Measurements from ENCODE around the gene APOL3.
A peak's percentile ranks its signal among the peaks of the same experiment; 100 is the strongest.
"Not testable (repeated sequence)": the region's sequence is repeated elsewhere in the genome, so short reads cannot be mapped to it uniquely, and the experiment has no call there.

Gene APOL3

GRCh38 chr22:36160499-36160942 is at the start of gene APOL3:
Gene APOL3, minus strand, starts transcription at chr22:36160755. Its CDS starts 11,700 bp downstream, at chr22:36149055.
- DNase-seq (ENCODE audit: low read depth), result no peak

- no peak for DNase-seq (ENCODE audit: low read depth)
These were observed 49.7 kb upstream of the APOL3 start for GRCh38 chr22:36210224-36210623.

GRCh38 chr22:36209488-36209908 is 48.9 kb upstream of the APOL3 start:
- DNase-seq (ENCODE audit: low read depth), result not testable (repeated sequence)

- no peak for DNase-seq (ENCODE audit: low read depth)
These were observed 48.4 kb upstream of the APOL3 start for GRCh38 chr22:36208914-36209313.

- no peak for DNase-seq (ENCODE audit: low read depth)
These were observed 47.7 kb upstream of the APOL3 start for GRCh38 chr22:36208162-36208765.

- no peak for DNase-seq (ENCODE audit: low read depth)
These were observed 45.7 kb upstream of the APOL3 start for GRCh38 chr22:36206255-36206654.

GRCh38 chr22:36205573-36205972 is 45.0 kb upstream of the APOL3 start:
- DNase-seq (ENCODE audit: low read depth), result not testable (repeated sequence)

GRCh38 chr22:36204632-36205015 is 44.1 kb upstream of the APOL3 start:
- no peak for DNase-seq (ENCODE audit: low read depth)

- no peak for DNase-seq (ENCODE audit: low read depth)
These were observed 43.6 kb upstream of the APOL3 start for GRCh38 chr22:36204001-36204631.

GRCh38 chr22:36203441-36203840 is 42.9 kb upstream of the APOL3 start:
- DNase-seq (ENCODE audit: low read depth), result not testable (repeated sequence)

- DNase-seq (ENCODE audit: low read depth), result not testable (repeated sequence)
These were observed 42.4 kb upstream of the APOL3 start for GRCh38 chr22:36202906-36203305.

- no peak for DNase-seq (ENCODE audit: low read depth)
These were observed 41.2 kb upstream of the APOL3 start, which contains the start of gene APOL4 for GRCh38 chr22:36201630-36202319. Gene APOL4, minus strand, starts transcription at chr22:36201809. Its CDS starts 75 bp downstream, at chr22:36201734.

GRCh38 chr22:36201025-36201424 is 40.5 kb upstream of the APOL3 start:
- not testable (repeated sequence) for DNase-seq (ENCODE audit: low read depth)

- DNase-seq (ENCODE audit: low read depth), result no peak
These were observed 38.5 kb upstream of the APOL3 start for GRCh38 chr22:36199001-36199551.

GRCh38 chr22:36198536-36198935 is 38.0 kb upstream of the APOL3 start:
- no peak for DNase-seq (ENCODE audit: low read depth)

- no peak for DNase-seq (ENCODE audit: low read depth)
These were observed 37.1 kb upstream of the APOL3 start for GRCh38 chr22:36197514-36198146.

GRCh38 chr22:36197065-36197440 is 36.5 kb upstream of the APOL3 start:
- DNase-seq (ENCODE audit: low read depth), result no peak

GRCh38 chr22:36196254-36197064 is 35.9 kb upstream of the APOL3 start:
- no peak for DNase-seq (ENCODE audit: low read depth)

- peak; percentile 8 for DNase-seq (ENCODE audit: low read depth)
These were observed 34.4 kb upstream of the APOL3 start for GRCh38 chr22:36194971-36195370.

- DNase-seq (ENCODE audit: low read depth), result no peak
These were observed 33.8 kb upstream of the APOL3 start for GRCh38 chr22:36194385-36194784.

- DNase-seq (ENCODE audit: low read depth), result no peak
These were observed 33.0 kb upstream of the APOL3 start for GRCh38 chr22:36193577-36193976.

Data from stimulated activated CD8-positive, alpha-beta memory T cell treated with anti-CD3 and anti-CD28 coated beads, Interleukin-12 subunit alpha, Interleukin-12 subunit beta, amount 100 ng/mL, for 1 hour (primary cell).